ENCODE data around the gene MXD3. TPM values are rescaled to one million over a fixed set of nuclear protein-coding genes. Genes with fewer than 3 reads are reported as not detected.

Gene MXD3
- total RNA-seq, 1 experiment from 2014 or later: 53.3 TPM

- peak; percentile 63 for DNase-seq
- no peaks in the 10 kb centered on the region for H3K27me3 ChIP-seq
- no peaks in the 10 kb centered on the region for H3K9me3 ChIP-seq
- no peak overlapping the region for H3K4me3 ChIP-seq
- H3K36me3 ChIP-seq: peaks cover 72% of the 10 kb centered on the region
These were observed 10.1 kb downstream of the MXD3 start for GRCh38 chr5:177301503-177302165.

GRCh38 chr5:177300951-177301350 is 10.7 kb downstream of the MXD3 start:
- DNase-seq: no peak
- Histone ChIP-seq H3K36me3 (peaks cover 74% of the 10 kb centered on the region), H3K9me3 (no peaks in the 10 kb centered on the region), H3K4me3 (no peak overlapping the region), H3K27me3 (no peaks in the 10 kb centered on the region)

- peak; percentile 53 for DNase-seq
- Histone ChIP-seq H3K36me3 (peaks cover 74% of the 10 kb centered on the region), H3K27me3 (no peaks in the 10 kb centered on the region), H3K4me3 (no peak overlapping the region), H3K9me3 (no peaks in the 10 kb centered on the region)
These were observed 11.3 kb downstream of the MXD3 start for GRCh38 chr5:177300236-177300880.

DNA sequence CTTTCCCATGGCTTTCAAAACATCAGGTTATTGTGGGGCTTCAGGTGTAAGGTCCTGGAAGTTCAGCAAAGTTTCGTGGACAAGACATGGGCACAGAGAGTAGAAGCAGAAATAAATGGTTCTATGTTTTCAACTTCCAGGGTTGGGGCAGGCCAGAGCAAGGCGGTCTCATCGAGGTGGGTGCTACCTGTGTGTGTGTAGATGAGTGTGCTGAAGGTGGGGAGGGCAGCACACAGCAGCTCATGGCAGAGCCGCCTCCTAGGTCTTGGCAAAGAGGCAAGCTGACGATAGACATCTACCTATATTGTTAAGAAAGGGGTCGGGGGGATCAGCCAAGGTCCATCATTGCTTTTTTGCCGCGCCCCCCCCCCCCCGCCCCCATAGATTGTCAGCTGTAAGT is 12.0 kb downstream of the MXD3 start:
- Histone ChIP-seq H3K27me3 (no peaks in the 10 kb centered on the region), H3K9me3 (no peaks in the 10 kb centered on the region)

DNA sequence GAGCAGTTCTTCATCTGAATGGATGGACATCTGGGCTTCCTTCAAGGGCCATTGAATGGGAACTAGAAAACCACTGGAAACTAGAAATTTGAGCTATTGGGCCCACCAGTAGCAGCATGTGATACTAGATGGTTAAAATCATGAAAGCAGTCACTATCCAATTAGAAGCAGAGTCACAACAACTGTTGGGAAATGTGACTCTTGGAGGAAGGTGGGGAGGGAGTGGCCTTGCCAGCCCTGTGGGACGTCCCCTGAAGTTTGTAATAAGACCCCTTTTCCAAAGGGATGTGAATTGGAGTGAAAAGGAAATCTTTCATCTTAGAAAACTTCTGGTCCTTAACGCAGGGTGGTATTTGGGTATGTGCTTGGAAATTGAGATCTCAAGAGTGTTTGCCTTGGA is 13.8 kb downstream of the MXD3 start:
- Histone ChIP-seq H3K9me3 (no peaks in the 10 kb centered on the region), H3K36me3 (peaks cover 77% of the 10 kb centered on the region), H3K27me3 (no peaks in the 10 kb centered on the region)

More for the DNA sequence above, 12.0 kb downstream of the MXD3 start:
- no peak overlapping the region for H3K4me3 ChIP-seq
- H3K36me3 ChIP-seq: peaks cover 74% of the 10 kb centered on the region
- no peak for DNase-seq

GRCh38 chr5:177296581-177296980 is 15.1 kb downstream of the MXD3 start:
- DNase-seq: no peak
- Histone ChIP-seq H3K9me3 (no peaks in the 10 kb centered on the region), H3K4me3 (no peak overlapping the region), H3K36me3 (peaks cover 82% of the 10 kb centered on the region), H3K27me3 (no peaks in the 10 kb centered on the region)

More for the DNA sequence above, 13.8 kb downstream of the MXD3 start:
- DNase-seq: no peak
- H3K4me3 ChIP-seq: no peak overlapping the region

- peaks cover 82% of the 10 kb centered on the region for H3K36me3 ChIP-seq
- no peaks in the 10 kb centered on the region for H3K9me3 ChIP-seq
- DNase-seq: no peak
- H3K27me3 ChIP-seq: no peaks in the 10 kb centered on the region
- no peak overlapping the region for H3K4me3 ChIP-seq
These were observed 15.8 kb downstream of the MXD3 start for GRCh38 chr5:177295924-177296323.

GRCh38 chr5:177294632-177295031 is 17.1 kb downstream of the MXD3 start:
- Histone ChIP-seq H3K9me3 (no peaks in the 10 kb centered on the region), H3K27me3 (no peaks in the 10 kb centered on the region), H3K36me3 (peaks cover 81% of the 10 kb centered on the region), H3K4me3 (no peak overlapping the region)
- DNase-seq: no peak

GRCh38 chr5:177293819-177294581 is 17.7 kb downstream of the MXD3 start:
- no peak overlapping the region for H3K4me3 ChIP-seq
- no peaks in the 10 kb centered on the region for H3K9me3 ChIP-seq
- DNase-seq: no peak
- no peaks in the 10 kb centered on the region for H3K27me3 ChIP-seq
- H3K36me3 ChIP-seq: peaks cover 80% of the 10 kb centered on the region

DNA sequence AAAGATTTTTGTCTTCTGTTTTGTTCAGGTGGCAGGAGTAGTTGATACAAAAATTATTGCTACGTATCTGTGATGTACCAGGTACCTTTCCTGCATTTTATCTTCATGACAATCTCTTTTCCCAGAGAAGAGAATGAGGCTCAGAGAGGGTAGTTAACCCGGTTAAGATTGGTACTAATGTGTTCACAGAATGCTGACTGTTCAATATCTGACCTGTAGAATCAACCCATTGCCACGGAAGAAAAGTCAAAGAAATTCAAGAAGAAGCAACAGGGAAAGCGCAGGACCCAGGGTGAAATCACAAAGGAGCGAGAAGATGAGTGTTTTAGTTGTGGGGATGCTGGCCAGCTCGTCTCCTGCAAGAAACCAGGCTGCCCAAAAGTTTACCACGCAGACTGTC is 20.0 kb downstream of the MXD3 start:
- no peaks in the 10 kb centered on the region for H3K27me3 ChIP-seq
- peaks cover 93% of the 10 kb centered on the region for H3K36me3 ChIP-seq
- no peak overlapping the region for H3K4me3 ChIP-seq
- no peak for DNase-seq
- H3K9me3 ChIP-seq: no peaks in the 10 kb centered on the region

- Histone ChIP-seq H3K36me3 (peaks cover 93% of the 10 kb centered on the region), H3K4me3 (no peak overlapping the region), H3K9me3 (no peaks in the 10 kb centered on the region), H3K27me3 (no peaks in the 10 kb centered on the region)
- DNase-seq: no peak
These were observed 20.7 kb downstream of the MXD3 start for GRCh38 chr5:177290816-177291596.

DNA sequence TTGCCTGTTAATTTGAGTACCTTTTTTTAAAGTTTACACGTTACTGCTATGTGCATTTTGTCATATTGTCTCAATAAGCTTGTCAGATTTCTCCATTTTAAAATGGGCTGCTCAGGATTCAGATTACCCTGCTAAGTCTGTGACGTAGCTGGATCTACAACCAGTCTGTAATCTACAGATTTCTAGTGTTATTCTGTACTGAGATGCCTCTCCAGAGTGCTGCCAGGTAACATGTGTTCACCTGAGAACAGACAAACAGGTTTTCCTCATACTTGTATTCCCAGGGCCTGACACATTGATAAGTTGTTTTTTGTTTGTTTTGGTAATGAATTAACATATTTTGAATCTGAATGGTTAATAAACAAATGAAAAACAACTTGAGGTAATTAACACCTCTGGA is 23.5 kb downstream of the MXD3 start:
- no peak overlapping the region for H3K4me3 ChIP-seq
- no peaks in the 10 kb centered on the region for H3K27me3 ChIP-seq
- H3K9me3 ChIP-seq: no peaks in the 10 kb centered on the region
- DNase-seq: no peak
- peaks cover 92% of the 10 kb centered on the region for H3K36me3 ChIP-seq

GRCh38 chr5:177276886-177277285 is 34.8 kb downstream of the MXD3 start:
- H3K36me3 ChIP-seq: peaks cover 70% of the 10 kb centered on the region

DNA sequence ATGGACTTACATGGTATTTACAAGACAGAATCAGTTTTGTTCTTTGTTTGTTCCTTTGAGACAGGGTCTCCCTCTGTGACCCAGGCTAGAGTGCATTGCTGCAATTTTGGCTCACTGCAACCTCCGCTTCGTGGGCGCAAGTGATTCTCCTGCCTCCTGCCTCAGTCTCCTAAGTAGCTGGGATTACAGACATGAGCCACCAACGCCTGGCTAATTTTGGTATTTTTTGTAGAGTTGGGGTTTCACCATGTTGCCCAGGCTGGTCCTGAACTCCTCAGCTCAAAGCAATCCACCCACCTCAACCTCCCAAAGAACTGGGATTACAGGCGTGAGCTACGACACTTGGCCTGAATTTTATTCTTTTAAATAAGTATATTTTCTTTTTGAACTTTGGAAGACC is 35.8 kb downstream of the MXD3 start:
- no peak overlapping the region for H3K4me3 ChIP-seq
- peaks cover 73% of the 10 kb centered on the region for H3K36me3 ChIP-seq
- no peaks in the 10 kb centered on the region for H3K27me3 ChIP-seq
- no peak for DNase-seq
- no peaks in the 10 kb centered on the region for H3K9me3 ChIP-seq

More at GRCh38 chr5:177276886-177277285, 34.8 kb downstream of the MXD3 start:
- no peak for DNase-seq
- Histone ChIP-seq H3K9me3 (no peaks in the 10 kb centered on the region), H3K27me3 (no peaks in the 10 kb centered on the region), H3K4me3 (no peak overlapping the region)

DNA sequence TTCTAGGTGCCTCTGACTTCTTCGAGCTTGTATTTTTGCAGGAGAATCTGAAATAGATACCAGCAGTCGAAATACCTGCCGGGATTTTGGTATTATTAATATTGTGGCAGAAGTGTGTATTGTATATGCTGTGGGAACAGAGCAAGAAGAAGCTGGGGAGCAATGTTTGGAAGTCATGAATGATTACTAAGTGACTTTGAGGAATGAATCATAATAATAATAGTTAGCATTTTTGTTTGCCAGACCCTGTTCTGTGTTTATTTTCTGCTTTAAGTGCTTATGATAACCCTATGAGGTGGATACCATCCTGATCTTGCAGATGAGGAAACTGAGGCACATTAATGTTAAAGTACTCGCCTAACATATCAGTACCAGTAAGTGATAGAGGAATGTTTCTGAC is 40.6 kb downstream of the MXD3 start:
- Histone ChIP-seq H3K36me3 (peaks cover 79% of the 10 kb centered on the region), H3K27me3 (no peaks in the 10 kb centered on the region), H3K4me3 (no peak overlapping the region), H3K9me3 (no peaks in the 10 kb centered on the region)
- DNase-seq: no peak

DNA sequence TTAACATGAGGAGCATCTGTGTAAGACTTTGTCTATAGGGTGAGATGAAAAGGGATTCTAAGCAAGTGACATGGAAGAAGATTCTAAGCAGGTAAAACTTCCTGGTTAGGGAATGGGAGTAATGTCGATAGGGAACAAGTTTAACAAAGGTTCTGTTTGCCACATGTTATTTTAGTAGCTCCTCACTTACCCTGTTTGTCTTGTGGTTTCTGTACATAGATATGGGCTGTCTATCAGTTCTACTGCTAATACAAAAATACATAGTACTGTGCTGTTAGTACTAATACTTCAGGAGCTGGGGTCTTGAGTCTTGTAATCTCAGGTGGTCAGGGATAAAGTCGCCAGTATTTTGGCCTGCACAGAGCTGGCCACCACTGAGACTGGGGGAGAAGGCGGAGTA is 41.0 kb downstream of the MXD3 start:
- Histone ChIP-seq H3K4me3 (no peak overlapping the region), H3K36me3 (peaks cover 79% of the 10 kb centered on the region), H3K9me3 (no peaks in the 10 kb centered on the region), H3K27me3 (no peaks in the 10 kb centered on the region)
- no peak for DNase-seq

GRCh38 chr5:177269976-177270375 is 41.7 kb downstream of the MXD3 start:
- Histone ChIP-seq H3K4me3 (no peak overlapping the region), H3K27me3 (no peaks in the 10 kb centered on the region), H3K9me3 (no peaks in the 10 kb centered on the region), H3K36me3 (peaks cover 79% of the 10 kb centered on the region)
- no peak for DNase-seq
